ENCODE results near the gene ZNF160. TPM values are rescaled to one million over a fixed set of nuclear protein-coding genes. Genes with fewer than 3 reads are reported as not detected.
"Not testable (repeated sequence)": the region's sequence is repeated elsewhere in the genome, so short reads cannot be mapped to it uniquely, and the experiment has no call there.

ZNF160 gene
- 13.5 TPM for polyA plus RNA-seq (2012; ENCODE audit: insufficient read depth, insufficient read length)

GRCh38 chr19:53103234-53104203 is at the start of gene ZNF160:
TSS of gene ZNF160 (minus strand) at chr19:53103422. CDS start at chr19:53086276, 17,146 bp downstream.
- H3K4me3 ChIP-seq (ENCODE audit: low read length) = peak within 1 kb of the TSS; percentile 90

GRCh38 chr19:53147645-53148044 is 44.4 kb upstream of the ZNF160 start:
- DNase-seq (ENCODE audit: low read depth, low spot score) = no peak
- H3K4me3 ChIP-seq (ENCODE audit: low read length) = no peak overlapping the region

More at GRCh38 chr19:53103234-53104203, at the start of gene ZNF160:
- DNase-seq (ENCODE audit: low read depth, low spot score) = peak; percentile 95

- no peak overlapping the region for H3K4me3 ChIP-seq (ENCODE audit: low read length)
- no peak for DNase-seq (ENCODE audit: low read depth, low spot score)
Measured at GRCh38 chr19:53140351-53140750, 37.1 kb upstream of the ZNF160 start.

GRCh38 chr19:53136432-53136831 is 33.2 kb upstream of the ZNF160 start:
- no peak overlapping the region for H3K4me3 ChIP-seq (ENCODE audit: low read length)
- no peak for DNase-seq (ENCODE audit: low read depth, low spot score)

DNA sequence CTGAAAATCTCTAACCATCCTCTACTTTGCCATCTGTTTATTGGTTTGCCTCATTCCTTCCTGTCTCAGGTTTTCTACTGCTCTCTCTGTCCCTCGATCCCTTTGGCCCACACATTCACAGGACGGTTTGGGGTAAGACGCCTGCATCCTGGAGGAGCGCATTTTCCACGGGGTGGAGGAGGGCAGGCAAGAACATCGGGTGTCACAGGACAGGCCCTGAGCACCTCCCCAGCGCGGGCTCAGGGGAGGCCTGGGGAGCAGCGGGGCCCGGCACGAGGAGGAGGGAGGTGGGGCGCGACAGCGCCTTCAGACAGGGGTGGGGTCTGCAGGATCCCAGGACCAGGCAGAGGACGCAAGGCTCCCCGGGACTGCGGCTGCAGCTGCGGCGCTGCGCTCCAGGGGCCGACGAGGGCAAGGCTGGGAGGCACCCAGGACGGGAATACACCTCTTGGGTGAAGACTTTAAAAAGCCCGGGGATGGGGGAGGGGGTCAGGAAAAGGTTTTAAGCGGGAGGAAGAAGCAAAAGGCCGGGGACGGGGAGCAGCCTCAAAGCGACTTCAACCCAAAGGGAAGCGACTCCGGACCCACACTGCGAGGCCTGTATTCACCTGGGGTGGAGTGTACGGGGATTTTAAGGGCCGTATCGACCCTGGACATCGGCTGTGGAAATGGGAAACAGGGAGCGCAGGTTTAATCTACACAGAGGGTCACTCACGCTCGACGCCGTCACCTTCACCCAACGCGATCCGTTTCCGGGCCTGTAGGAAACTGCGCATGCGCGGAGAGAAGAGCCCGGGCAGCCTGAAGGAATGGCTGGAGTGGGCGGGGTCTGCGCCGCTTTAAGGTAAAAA is 29.1 kb upstream of the ZNF160 start, which contains the start of gene ZNF415:
Gene ZNF415, minus strand, starts transcription at position 770 of the 851 bp plus-strand sequence. CDS start 10,234 bp downstream, outside the sequence.
- DNase-seq (ENCODE audit: low read depth, low spot score) = no peak
- no peak within 1 kb of the TSS for H3K4me3 ChIP-seq (ENCODE audit: low read length)

GRCh38 chr19:53131727-53132126 is 28.5 kb upstream of the ZNF160 start:
- H3K4me3 ChIP-seq (ENCODE audit: low read length) = no peak overlapping the region
- DNase-seq (ENCODE audit: low read depth, low spot score) = no peak

- H3K4me3 ChIP-seq (ENCODE audit: low read length) = no peak overlapping the region
- no peak for DNase-seq (ENCODE audit: low read depth, low spot score)
Measured at GRCh38 chr19:53131085-53131590, 27.9 kb upstream of the ZNF160 start.

- no peak for DNase-seq (ENCODE audit: low read depth, low spot score)
- no peak overlapping the region for H3K4me3 ChIP-seq (ENCODE audit: low read length)
Measured at GRCh38 chr19:53130506-53130905, 27.3 kb upstream of the ZNF160 start.

- not testable (repeated sequence) for H3K4me3 ChIP-seq (ENCODE audit: low read length); DNase-seq (ENCODE audit: low read depth, low spot score)
Measured at GRCh38 chr19:53126733-53127526, 23.7 kb upstream of the ZNF160 start.

- DNase-seq (ENCODE audit: low read depth, low spot score) = no peak
Measured at GRCh38 chr19:53123400-53123799, 20.2 kb upstream of the ZNF160 start.

DNA sequence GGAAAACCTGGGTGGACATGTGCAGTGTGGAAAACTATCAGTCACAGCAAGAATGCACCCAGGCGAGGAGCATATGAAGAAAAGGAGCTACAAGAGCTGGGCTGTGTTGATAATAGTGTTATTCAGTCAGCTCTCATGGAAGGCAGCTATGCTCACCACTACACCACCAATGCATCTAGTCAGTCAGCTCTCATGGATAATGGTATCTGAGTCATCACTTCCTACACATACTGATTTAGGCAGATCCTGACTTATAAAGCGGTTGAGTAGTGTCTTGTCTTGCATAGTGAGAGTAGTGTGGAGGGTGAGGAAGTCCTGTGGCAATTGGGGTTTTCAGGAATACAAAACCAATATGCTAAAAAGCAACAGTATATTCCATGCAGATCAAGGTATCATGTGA is 9.1 kb upstream of the ZNF160 start:
- DNase-seq (ENCODE audit: low read depth, low spot score) = no peak

More at GRCh38 chr19:53123400-53123799, 20.2 kb upstream of the ZNF160 start:
- no peak overlapping the region for H3K4me3 ChIP-seq (ENCODE audit: low read length)

DNA sequence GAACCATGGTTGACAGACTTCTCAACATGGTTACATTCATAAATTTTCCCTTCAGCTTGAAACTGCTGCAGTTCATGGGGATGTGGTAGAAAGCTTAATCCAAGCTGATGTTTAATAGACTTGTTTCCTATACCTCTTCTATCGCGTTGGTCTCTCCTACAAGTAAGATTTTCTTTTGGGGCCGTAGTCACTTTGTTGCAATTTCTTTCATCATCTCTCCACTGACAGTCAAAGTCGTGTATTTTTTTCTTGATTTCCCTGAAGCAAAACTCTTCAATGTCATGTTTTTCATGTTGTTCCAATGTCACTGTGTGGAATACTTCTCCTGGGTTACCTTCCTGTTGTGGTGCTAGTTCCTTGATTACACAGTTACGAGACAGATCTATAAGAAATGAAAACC is 6.3 kb upstream of the ZNF160 start:
- H3K4me3 ChIP-seq (ENCODE audit: low read length) = no peak overlapping the region
- DNase-seq (ENCODE audit: low read depth, low spot score) = no peak

More for the DNA sequence above, 9.1 kb upstream of the ZNF160 start:
- H3K4me3 ChIP-seq (ENCODE audit: low read length) = no peak overlapping the region

DNA sequence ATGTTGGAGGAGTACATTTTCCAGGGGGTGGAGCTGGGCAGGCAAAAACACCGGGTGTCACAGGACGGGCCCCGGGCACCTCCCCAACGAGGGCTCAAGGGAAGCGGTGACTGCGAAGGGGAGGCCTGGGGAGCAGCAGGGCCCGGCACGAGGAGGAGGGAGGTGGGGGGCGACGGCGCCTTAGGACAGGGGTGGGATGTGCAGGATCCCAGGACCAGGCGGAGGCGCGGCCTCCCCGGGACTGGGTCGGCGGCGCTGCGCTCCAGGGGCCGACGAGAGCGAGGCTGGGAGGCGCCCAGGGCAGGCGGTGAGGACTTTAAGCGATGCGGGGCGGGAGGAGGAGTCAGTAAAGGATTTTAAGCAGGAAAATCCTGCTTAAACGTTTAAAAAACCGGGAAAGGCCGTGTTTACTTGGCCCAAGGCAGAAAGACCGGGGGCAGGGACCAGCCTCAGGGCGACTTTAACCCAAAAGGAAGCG is 427 bp downstream of the ZNF160 start:
- peak; percentile 12 for DNase-seq (ENCODE audit: low read depth, low spot score)
- peak overlapping the region; percentile 90 for H3K4me3 ChIP-seq (ENCODE audit: low read length)

DNA sequence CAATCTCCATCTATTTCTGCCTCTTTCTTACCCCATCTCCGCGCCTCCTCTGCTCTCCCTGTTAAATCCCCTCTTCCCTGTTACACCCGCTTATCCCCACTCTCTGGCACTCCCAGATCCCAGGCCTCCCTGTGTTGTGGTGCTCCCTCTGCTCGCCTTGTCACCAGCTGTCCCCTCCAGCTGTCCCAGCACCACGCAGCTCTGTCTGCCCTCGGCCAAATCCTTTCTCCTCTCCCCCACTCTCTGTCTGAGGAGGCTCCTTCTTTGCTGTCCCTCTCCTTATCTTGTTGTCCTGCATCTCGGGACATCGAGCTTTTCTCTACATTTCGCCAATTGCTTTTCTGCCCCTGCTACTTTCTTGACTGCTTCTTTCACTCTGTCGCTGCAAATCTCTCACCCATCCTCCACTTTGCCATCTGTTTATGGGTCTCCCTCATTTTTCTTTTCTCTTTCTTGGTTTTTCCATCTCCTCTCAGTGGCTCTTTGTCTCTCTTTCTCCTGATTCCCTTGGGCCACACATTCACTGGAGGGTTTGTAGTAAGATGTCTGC is 941 bp downstream of the ZNF160 start:
- no peak for DNase-seq (ENCODE audit: low read depth, low spot score)
- peak overlapping the region; percentile 90 for H3K4me3 ChIP-seq (ENCODE audit: low read length)

GRCh38 chr19:53101518-53101917 is 1.7 kb downstream of the ZNF160 start:
- DNase-seq (ENCODE audit: low read depth, low spot score) = peak; percentile 27
- no peak overlapping the region for H3K4me3 ChIP-seq (ENCODE audit: low read length)

- DNase-seq (ENCODE audit: low read depth, low spot score); H3K4me3 ChIP-seq (ENCODE audit: low read length): not testable (repeated sequence)
Measured at GRCh38 chr19:53098570-53098969, 4.7 kb downstream of the ZNF160 start.

DNA sequence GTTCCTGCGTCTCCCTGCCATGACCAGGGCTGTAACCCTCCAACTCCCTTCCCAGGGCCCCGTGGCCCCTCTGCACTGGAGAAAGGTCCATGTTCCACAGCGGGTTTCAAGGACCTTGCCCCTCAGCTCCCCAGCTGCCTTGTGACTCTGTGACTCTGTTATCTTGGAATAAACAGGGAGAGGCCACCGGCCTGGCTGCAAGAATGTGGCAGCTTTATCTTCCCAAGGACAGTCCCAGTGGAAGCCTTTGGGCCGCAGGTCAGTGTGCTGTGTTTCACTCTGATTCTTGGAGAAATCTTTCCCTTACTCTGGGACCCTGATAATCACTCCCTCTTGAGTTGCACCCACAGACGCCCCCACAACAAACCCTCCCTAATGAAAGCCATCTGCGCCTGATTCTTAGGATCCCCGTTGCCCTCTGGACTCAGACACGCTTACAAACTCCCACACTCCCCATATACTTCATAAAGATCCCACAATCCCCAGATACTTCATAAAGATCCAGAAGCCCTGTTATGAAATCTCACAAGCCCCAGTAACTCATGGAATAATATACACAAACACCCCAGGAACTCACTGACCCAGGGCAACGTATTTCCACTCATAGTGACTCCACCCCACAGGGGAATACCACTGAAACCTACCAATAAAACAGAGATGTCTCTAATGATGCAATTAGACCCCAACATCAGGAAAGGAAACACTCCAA is 6.1 kb downstream of the ZNF160 start:
- not testable (repeated sequence) for H3K4me3 ChIP-seq (ENCODE audit: low read length); DNase-seq (ENCODE audit: low read depth, low spot score)

Data from Jurkat, Clone E6-1 (cell line).